ENCODE data around the gene LRFN4.

DNA sequence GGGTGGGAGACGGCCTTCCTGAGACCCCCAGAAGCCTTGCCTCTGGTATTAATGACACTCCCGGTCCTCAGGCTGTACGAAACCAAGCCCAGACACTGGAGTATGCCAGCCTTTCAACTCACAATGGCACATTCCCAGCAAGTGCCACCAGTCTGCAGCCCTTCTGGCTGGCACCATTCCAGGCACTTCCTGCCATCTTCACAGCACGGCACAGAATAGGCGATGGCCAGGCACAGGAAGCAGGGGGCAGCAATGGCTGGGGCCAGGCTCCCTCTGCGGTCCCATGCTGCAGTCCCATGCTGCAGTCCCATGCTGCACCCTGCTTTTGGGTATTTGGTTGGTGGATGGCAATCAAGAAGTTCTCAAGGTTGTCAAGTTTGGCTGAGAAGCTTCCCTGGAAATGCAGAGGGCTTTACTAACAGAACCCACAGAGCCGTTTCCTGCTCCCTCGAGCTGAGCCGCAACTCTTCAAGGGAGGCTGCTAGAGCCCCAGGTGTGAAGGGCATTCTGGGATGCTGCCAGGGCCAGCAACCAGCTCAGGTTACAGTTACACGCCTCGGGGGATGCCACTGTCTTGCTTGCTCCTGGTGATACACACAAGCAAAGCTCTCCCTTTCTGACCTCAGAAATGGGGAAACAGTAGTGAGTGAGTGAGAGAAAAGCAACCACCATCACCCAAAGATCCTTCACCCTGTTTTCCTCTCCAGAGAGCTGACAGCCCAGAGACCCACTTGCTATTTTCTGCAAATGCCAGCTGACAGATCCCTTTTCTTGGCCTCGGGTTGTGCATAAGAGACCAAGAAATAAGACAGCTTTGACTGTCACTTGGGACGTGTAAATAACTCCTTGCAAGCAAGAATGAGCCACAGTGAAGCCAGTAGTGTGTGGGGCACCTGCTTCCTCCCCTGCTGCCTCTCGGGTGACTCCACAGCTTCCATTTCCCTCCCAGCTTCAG, 23.9 kb downstream of the LRFN4 start:
- TF ChIP-seq, protein P1, sequence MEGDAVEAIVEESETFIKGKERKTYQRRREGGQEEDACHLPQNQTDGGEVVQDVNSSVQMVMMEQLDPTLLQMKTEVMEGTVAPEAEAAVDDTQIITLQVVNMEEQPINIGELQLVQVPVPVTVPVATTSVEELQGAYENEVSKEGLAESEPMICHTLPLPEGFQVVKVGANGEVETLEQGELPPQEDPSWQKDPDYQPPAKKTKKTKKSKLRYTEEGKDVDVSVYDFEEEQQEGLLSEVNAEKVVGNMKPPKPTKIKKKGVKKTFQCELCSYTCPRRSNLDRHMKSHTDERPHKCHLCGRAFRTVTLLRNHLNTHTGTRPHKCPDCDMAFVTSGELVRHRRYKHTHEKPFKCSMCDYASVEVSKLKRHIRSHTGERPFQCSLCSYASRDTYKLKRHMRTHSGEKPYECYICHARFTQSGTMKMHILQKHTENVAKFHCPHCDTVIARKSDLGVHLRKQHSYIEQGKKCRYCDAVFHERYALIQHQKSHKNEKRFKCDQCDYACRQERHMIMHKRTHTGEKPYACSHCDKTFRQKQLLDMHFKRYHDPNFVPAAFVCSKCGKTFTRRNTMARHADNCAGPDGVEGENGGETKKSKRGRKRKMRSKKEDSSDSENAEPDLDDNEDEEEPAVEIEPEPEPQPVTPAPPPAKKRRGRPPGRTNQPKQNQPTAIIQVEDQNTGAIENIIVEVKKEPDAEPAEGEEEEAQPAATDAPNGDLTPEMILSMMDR (IDR thresholded peaks at IDR 0.05): no peak
- TF ChIP-seq ZFX (IDR thresholded peaks at IDR 0.05; ENCODE audit: borderline replicate concordance): no peak
